HG02610 (cell line): ENCODE data around the gene RMC1.
"Not testable (repeated sequence)": the region's sequence is repeated elsewhere in the genome, so short reads cannot be mapped to it uniquely, and the experiment has no call there.

ENCODE experiments used
- ATAC-seq: cut with Tn5 transposase; IDR thresholded peaks from one replicate; pipeline ENCODE4 v1.9.1; 2021; ENCODE audit warnings: mild to moderate bottlenecking, moderate library complexity; ENCODE audit not compliant: unreplicated experiment

The RMC1 gene

DNA sequence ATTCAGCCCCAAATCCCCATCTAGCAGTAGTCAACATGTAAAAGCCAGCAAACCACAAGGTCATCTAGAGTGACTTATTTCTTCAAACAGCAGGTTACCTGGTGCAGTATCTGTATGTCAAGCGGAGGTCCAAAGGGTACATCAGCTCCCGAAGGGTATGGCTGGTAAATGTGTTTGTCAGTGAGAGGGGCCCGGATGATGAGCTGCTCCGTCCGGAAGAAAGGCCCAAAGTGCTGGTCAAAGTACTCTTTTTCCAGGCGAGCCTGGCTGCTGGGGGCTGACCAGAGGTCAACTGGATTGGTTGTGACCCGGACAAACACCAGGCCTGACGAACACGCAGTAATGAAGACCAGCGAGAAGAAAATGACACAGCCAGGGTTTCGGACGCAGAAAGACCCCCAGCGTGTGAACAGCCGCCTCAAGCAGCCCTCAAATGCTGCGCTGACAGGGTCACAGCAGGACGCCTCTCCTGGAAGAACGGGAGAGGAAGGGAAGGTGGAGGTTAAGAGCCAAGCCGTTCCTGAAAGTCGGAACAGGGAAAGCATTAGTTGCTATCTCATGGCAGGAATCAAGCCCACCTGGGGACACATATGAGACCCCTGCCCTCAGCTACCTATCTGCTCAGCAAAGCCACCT lies 53.0 kb downstream of the RMC1 start:
- ATAC-seq = no peak

GRCh38 chr18:23557511-23557910 lies 54.2 kb downstream of the RMC1 start:
- ATAC-seq = not testable (repeated sequence)

GRCh38 chr18:23560186-23560585 lies 56.9 kb downstream of the RMC1 start:
- no peak for ATAC-seq

DNA sequence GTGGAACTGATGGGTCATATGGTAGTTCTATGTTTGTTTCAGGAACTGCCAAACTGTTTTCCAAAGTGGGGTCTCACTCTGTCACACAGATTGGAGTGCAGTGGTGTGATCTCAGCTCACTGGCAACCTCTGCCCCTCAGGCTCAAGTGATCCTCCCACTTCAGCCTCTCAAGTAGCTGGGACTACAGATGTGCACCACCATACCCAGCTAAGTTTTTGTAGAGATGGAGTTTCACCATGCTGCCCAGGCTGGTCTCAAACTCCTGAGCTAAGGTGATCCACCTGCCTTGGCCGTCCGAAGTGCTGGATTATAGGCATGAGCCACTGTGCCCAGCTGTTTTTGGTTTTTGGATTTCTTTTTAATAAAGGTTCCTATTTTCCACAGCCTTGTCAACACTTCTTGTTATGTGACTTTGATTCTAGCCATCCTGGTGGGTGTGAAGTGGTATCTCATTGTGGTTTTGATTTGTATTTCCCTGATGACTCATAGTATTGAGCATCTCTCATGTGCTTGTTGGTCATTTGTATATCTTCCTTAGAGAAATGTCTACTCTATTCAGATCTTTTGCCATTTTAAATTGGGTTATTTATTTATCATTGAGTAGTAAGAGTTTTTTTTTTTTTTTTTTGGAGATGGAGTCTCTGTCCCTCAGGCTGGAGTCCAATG lies 60.2 kb downstream of the RMC1 start:
- no peak for ATAC-seq

- no peak for ATAC-seq
Measured at GRCh38 chr18:23565916-23566547, 62.7 kb downstream of the RMC1 start.

DNA sequence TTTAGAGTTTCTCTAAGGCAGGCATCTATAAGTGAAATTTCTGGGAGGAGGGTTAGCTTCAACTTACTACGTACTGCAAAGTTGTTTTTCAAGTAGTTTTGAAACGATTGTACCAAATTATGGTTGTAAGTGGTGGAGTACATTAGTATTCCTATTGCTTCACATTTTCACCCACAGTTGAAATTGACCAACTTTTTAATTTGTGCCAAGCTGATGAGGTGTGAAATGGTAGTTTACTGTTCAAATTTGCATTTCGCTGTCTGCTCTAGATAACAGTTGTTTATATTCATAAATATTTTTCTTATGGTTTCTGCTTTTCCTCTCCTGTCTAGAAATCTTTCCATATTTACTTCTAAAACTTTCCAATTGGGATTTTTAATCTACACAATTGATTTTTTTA lies 64.4 kb downstream of the RMC1 start:
- no peak for ATAC-seq

GRCh38 chr18:23568281-23569138 lies 65.2 kb downstream of the RMC1 start:
- ATAC-seq = no peak

DNA sequence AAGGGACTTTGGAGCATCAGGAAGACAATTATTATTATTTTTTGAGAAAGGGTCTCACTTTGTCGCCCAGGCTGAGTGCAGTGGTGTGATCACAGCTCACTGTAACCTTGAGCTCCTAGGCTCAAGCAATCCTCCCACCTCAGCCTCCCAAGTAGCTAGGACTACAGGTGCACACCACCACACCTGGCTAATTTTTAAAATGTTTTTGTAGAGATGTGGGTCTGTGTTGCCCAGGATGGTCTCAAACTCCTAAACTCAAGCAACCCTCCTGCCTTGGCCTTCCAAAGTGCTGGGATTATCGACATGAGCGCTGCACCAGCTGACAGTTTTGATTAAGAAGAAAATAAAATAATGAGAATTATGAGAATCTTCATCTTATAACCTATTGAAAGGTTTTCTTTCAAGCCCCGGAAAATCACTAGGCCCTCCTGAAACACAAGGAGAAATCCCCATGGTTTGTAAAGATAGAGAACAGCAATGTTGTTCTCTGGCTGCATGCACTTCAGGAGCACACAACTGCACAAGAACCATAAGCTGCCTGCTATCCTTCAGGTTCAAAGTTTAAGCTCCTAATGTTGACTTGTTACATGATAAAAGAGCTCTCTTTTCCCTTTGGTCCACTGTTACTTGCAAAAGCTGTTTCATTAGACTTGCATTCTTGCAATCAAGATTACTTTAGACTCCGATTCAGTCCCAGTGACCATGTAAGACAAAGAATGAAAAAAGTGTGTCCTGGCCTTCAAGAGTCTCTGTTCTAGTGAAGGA lies 66.2 kb downstream of the RMC1 start:
- no peak for ATAC-seq

- no peak for ATAC-seq
Measured at GRCh38 chr18:23570912-23571504, 67.7 kb downstream of the RMC1 start.

- ATAC-seq = no peak
Measured at GRCh38 chr18:23572012-23572411, 68.7 kb downstream of the RMC1 start.

GRCh38 chr18:23572570-23572969 lies 69.3 kb downstream of the RMC1 start:
- ATAC-seq = no peak

- no peak for ATAC-seq
Measured at GRCh38 chr18:23573020-23573419, 69.7 kb downstream of the RMC1 start.

- ATAC-seq = peak; percentile 44
Measured at GRCh38 chr18:23573626-23574431, 70.5 kb downstream of the RMC1 start.

- ATAC-seq = no peak
Measured at GRCh38 chr18:23574611-23575308, 71.4 kb downstream of the RMC1 start.

- ATAC-seq = no peak
Measured at GRCh38 chr18:23575309-23575651, 72.0 kb downstream of the RMC1 start.

GRCh38 chr18:23577521-23577920 lies 74.2 kb downstream of the RMC1 start:
- not testable (repeated sequence) for ATAC-seq

- no peak for ATAC-seq
Measured at GRCh38 chr18:23578067-23578701, 74.9 kb downstream of the RMC1 start.

GRCh38 chr18:23578891-23579653 lies 75.8 kb downstream of the RMC1 start:
- ATAC-seq = no peak
